Tibial nerve (tissue), 4 donors: ENCODE measurements around the gene PDGFB.

Source experiments
- EP300 ChIP-seq, 2 donors: sonication (generic); formaldehyde crosslinking; IDR thresholded peaks; one replicate each; pipeline ENCODE4 v1.6.1; 2017; ENCODE audit warnings: antibody characterized with exemption in 2 of 2, mild to moderate bottlenecking in 1 of 2
- TF ChIP-seq, protein P1 (sequence below), 5 experiments: fragments of 200-600 bp in 3 of 5; fragments of 450-650 bp in 2 of 5; sonication (generic) in 3 of 5; IDR thresholded peaks; one replicate each; pipeline ENCODE4 v1.5.1; 2016 to 2019; ENCODE audit warnings: antibody characterized with exemption in 5 of 5, mild to moderate bottlenecking in 3 of 5, moderate library complexity in 2 of 5

DNA sequence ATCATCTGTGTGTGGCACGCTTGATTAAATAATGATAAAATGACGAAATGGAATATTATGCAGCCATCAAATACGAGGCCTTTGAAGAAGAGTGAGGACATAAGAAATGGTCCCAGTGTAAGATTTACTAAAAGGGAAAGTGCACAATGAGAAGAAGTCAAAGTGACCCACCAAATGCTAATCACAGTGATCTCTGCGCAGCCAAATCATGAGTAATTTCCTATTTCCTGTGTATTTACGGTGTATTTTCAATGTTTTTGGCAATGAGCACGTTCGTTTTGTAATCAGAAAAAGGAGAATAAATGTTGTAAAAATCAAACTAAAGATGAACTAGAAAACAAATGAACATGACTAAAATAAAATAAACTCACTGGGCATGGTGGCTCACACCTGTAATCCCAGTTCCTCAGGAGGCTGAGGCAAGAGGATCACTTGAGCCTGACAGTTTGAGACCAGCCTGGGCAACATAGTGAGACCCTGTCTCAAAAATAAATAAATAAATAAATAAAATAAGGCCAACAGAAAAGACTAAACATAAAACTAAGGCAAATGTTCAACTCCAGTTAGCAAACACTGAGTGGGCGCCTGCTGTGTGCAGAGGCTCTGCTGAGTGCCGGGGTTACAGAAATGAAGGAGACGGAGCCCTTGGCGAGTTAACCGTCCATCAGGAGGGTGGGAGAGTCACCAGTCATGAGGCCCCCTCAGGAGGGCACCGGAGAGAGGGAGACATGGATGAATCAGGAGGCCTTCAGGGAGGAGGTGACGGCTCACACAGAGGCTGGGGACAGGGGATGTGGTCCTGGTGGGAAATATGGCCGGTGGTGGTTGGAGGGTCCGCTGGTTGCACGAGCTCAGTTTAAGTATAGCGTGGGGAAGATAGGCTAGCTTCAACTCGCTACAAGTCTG lies 66.3 kb downstream of the PDGFB start:
- no peak for TF ChIP-seq EP300 (IDR thresholded peaks at IDR 0.05)
- TF ChIP-seq, protein P1, sequence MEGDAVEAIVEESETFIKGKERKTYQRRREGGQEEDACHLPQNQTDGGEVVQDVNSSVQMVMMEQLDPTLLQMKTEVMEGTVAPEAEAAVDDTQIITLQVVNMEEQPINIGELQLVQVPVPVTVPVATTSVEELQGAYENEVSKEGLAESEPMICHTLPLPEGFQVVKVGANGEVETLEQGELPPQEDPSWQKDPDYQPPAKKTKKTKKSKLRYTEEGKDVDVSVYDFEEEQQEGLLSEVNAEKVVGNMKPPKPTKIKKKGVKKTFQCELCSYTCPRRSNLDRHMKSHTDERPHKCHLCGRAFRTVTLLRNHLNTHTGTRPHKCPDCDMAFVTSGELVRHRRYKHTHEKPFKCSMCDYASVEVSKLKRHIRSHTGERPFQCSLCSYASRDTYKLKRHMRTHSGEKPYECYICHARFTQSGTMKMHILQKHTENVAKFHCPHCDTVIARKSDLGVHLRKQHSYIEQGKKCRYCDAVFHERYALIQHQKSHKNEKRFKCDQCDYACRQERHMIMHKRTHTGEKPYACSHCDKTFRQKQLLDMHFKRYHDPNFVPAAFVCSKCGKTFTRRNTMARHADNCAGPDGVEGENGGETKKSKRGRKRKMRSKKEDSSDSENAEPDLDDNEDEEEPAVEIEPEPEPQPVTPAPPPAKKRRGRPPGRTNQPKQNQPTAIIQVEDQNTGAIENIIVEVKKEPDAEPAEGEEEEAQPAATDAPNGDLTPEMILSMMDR (IDR thresholded peaks at IDR 0.05) = no peak
